IPS DF 6.9 (cell line): ENCODE results near the gene ILDR2.

Experiments used
- DNase-seq: peaks from one replicate; pipeline ENCODE4 v3.0.0-alpha.2; 2013; ENCODE audit warnings: low read depth, low spot score
- H3K27ac ChIP-seq: one replicate; pipeline ENCODE4 v1.5.1; 2013; ENCODE audit warnings: low read length, control low read depth
- H3K27me3 ChIP-seq: 2 replicates; pipeline ENCODE4 v1.6.1; 2013; ENCODE audit warnings: mild to moderate bottlenecking, low read length; ENCODE audit not compliant: control insufficient read depth, insufficient read depth
- H3K36me3 ChIP-seq: 2 replicates; pipeline ENCODE4 v1.6.1; 2013; ENCODE audit warnings: low read length; ENCODE audit not compliant: control insufficient read depth, insufficient read depth
- H3K4me1 ChIP-seq: 2 replicates; pipeline ENCODE4 v1.6.1; 2013; ENCODE audit warnings: low read length; ENCODE audit not compliant: control insufficient read depth, insufficient read depth
- H3K4me3 ChIP-seq: 2 replicates; pipeline ENCODE4 v1.5.1; 2013; ENCODE audit warnings: mild to moderate bottlenecking, low read length
- H3K9me3 ChIP-seq: 2 replicates; pipeline ENCODE4 v1.6.1; 2013; ENCODE audit warnings: low read length, inconsistent platforms; ENCODE audit not compliant: control insufficient read depth, insufficient read depth
- WGBS: extraction: QIAGEN DNeasy Blood & Tissue Kit; methylation state at CpG from one replicate; pipeline ENCODE4 v1.1.7; 2013; ENCODE audit warnings: mixed read lengths, missing lambda C conversion rate; ENCODE audit not compliant: insufficient read length, insufficient coverage; 5-methylcytosine and 5-hydroxymethylcytosine counted together

The ILDR2 gene

DNA sequence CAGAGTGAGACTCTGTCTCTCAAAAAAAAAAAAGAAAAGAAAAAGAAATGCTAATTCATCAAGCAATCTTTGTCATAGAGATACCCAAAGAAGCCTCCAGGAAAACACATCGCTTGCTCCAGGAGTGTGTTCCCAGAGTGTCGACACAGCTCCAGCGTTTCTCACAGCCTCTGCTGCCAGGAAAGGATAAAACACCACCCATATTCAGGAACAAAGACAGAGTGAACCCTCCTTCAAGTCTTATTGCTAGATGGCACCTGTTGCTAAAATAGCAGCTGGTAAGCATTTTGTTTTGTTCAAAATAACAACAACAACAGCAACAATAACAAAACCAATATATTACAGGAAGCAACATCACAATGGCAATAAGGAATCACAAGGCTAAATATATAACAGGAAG lies 3.1 kb downstream of the ILDR2 start:
- Histone ChIP-seq H3K4me1 (no peaks in the 10 kb centered on the region), H3K36me3 (no peaks in the 10 kb centered on the region), H3K9me3 (no peaks in the 10 kb centered on the region), H3K4me3 (no peak overlapping the region), H3K27me3 (peaks cover 34% of the 10 kb centered on the region), H3K27ac (no peak overlapping the region)
- DNase-seq: no peak
- no CpG with 5 or more reads among the region's 3 CpGs for WGBS

DNA sequence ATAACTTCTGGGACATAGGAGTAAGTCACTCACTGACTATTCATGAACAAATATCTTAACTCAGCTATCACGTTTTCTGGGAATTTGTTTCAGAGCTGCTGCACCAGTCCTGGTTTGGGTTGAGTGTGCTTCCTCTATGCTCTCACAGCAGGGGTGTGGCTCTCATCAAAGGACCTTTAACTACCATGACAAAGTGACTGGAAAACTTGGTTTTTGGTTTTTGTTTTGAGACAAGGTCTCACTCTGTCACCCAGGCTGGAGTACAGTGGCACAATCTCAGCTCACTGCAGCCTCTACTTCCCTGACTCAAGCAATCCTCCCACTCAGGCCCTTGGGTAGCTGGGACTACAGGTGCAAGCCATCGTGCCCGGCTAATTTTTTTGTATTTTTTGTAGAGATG lies 4.1 kb downstream of the ILDR2 start:
- Histone ChIP-seq H3K4me1 (no peaks in the 10 kb centered on the region), H3K27me3 (peaks cover 26% of the 10 kb centered on the region), H3K9me3 (no peaks in the 10 kb centered on the region), H3K27ac (no peak overlapping the region), H3K4me3 (no peak overlapping the region), H3K36me3 (no peaks in the 10 kb centered on the region)
- no peak for DNase-seq
- WGBS: no CpG with 5 or more reads among the region's 3 CpGs

DNA sequence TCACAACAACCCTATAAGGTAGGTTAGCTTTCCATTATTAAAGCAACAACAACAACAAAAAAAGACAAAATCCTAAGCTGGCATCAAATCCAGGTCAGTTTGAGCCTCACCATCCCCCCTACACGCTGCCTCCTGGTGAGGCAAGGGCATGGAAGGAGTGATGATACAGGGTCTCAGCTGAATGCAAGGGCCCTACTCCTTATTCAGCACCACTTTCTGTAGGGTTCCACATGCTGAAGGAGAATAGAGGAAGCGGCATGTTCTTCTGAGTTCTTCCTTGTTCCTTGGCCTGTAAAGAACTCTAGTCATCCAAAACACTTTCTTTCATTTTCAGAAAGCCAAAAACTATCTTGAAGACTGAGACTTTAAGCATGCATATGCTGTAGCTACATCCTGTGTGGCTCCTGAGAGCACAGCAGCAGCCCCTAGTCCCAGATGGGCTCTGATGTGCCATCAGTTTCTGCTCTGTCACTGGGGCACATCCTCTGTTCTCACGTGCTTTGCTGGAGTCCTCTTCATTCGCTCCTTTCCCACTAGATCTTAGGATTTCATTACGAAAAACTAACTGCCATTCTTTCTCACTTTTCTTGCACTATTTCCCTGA lies 6.2 kb downstream of the ILDR2 start:
- Histone ChIP-seq H3K27me3 (peaks cover 10% of the 10 kb centered on the region), H3K4me3 (no peak overlapping the region), H3K4me1 (no peaks in the 10 kb centered on the region), H3K27ac (no peak overlapping the region), H3K9me3 (no peaks in the 10 kb centered on the region), H3K36me3 (no peaks in the 10 kb centered on the region)
- DNase-seq: no peak
- no CpG with 5 or more reads among the region's 5 CpGs for WGBS

DNA sequence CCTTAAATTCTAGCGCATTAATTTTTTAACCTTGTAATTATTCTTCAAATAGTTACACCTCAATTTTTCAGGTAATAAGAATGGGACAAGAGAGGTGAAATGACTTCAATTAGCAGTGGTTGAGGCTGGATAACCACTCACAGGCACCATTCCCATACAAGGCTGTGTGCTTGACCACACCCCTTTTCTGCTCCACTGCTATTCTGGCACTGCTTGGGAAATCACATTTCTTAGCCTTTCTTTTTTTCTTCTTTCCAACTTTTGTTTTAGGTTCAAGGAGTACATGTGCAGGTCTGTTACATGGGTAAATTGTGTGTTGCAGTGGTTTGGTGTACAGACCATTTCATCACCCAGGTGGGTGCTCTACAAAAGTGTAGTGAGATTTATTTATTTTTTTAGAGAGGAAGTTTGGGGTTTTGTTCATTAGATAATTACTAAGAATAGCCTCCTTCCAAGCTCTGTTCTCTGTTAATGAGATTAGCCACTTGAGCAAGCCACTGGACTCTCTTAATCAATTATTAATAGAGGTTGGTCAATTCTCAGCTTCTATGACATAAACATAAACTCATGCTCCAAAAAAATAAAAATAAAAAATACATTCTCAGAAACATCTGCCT lies 14.4 kb downstream of the ILDR2 start:
- no peak overlapping the region for H3K4me3 ChIP-seq
- H3K27me3 ChIP-seq: no peaks in the 10 kb centered on the region
- DNase-seq: no peak
- H3K4me1 ChIP-seq: no peaks in the 10 kb centered on the region
- no CpG with 5 or more reads among the region's 1 CpG for WGBS
- H3K36me3 ChIP-seq: no peaks in the 10 kb centered on the region
- H3K27ac ChIP-seq: no peak overlapping the region
- no peaks in the 10 kb centered on the region for H3K9me3 ChIP-seq

DNA sequence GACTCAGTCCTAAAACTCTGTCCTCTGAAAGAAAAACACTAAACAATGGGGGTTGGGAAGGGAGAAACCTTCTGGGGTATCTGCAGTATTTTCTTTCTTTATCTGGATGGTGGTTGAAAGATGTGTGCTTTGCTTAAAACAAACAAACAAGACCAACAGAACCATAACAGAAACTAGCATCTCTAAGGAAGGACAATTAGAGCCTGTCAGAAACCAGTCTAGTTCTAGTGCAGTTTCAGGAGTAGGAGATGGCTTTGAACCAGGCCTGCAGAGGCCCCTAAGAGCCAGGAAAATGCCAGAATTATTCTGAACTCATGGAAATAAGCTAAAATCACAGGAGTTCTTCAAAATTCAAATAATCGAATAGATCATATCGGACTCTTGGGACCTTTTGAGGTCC lies 18.5 kb downstream of the ILDR2 start:
- Histone ChIP-seq H3K36me3 (no peaks in the 10 kb centered on the region), H3K4me1 (no peaks in the 10 kb centered on the region), H3K27ac (no peak overlapping the region), H3K27me3 (no peaks in the 10 kb centered on the region), H3K9me3 (no peaks in the 10 kb centered on the region), H3K4me3 (no peak overlapping the region)
- no CpG with 5 or more reads among the region's 2 CpGs for WGBS
- DNase-seq: no peak

DNA sequence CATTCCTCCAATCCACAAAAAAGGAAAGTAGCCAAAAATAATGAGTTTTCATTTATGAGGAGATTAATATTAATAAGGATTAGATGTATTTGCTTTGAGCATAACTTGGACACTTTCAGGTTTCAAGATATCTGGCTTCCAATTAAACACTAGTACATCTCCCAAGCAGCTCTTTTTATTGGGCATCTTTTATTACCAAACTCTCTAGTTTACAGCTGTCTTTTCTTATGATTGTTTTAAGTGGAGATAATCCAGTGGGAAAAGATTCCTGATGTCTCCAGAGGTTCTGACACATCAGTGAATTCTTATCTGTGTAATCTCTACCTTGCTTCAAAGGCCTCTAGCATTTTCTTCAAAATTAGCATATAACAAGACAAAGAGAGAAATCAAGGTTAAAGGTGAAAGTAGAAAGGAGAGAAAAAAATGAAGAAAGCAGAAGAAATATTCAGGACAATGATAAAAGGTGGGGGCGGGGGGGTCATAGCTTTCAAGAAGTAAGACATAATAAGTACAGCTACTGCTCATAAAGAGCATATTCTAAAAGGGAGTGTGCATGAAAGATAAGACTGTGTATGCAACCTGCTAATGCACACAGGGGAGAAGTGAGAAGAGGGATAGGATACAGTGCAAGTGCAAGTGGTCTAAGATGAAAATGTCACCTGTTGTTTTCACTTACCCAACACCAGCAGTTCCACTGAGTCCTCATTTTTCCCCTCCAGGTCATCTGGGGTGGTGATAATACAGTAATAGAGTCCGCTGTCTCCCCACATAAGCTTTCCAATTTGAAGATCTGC lies 19.1 kb downstream of the ILDR2 start:
- Histone ChIP-seq H3K9me3 (no peaks in the 10 kb centered on the region), H3K36me3 (no peaks in the 10 kb centered on the region), H3K27me3 (no peaks in the 10 kb centered on the region), H3K27ac (no peak overlapping the region), H3K4me3 (no peak overlapping the region), H3K4me1 (no peaks in the 10 kb centered on the region)
- no peak for DNase-seq
- WGBS: no CpG with 5 or more reads among the region's 2 CpGs

DNA sequence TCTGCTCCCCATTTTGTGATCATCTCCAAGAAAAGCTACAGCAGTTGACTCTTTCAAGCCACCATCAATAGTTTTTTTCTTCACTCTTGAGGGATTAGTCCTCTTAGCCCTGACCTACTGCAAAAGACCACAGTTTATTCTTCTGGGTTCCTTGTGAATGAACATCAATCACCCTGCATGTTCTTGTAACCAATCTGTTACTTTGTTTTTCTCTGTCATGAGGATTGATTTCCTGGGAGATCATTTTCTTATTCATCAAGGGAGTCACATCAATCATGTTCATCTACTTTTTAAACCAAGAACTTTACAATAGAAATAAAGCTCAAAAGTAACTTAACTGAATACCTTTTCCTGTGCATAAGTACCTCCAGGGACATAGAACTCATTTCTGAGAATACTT lies 21.8 kb downstream of the ILDR2 start:
- H3K9me3 ChIP-seq: no peaks in the 10 kb centered on the region
- H3K4me1 ChIP-seq: no peaks in the 10 kb centered on the region
- no peaks in the 10 kb centered on the region for H3K27me3 ChIP-seq
- no peaks in the 10 kb centered on the region for H3K36me3 ChIP-seq
- no peak for DNase-seq
- no peak overlapping the region for H3K27ac ChIP-seq
- H3K4me3 ChIP-seq: no peak overlapping the region

DNA sequence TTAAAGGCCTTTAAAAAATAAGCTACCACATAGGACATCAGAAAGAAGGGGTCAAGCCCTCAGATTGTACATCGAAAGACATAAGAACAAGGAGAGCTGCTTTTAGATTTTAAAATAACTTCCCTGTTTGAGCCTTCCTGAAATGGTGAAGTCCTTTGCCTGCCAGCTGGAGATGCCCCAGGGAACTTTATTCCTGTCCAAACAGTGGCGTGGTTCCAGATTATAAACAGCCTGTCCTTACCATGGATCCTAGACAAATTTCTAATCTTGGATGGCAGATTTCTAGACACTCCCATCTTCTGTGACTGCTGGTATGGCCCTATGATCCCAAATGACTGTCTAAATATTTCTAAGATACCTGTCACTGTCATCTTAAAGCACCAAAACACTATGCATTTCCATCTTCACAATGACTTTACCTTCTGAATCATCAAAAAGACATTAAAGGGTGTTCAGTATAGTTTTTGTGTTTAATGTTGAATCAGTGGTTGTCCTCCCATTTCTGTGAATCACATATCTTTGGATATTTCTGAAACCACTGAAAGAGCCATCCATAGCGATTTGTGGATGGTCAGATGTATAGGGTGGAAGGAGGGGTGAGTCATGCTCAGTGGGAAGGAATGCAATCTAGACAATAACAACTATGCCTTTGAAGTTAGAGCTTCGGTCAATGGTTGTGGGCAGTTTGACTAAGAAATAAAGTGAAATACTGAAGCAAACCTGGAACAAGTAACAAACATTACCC lies 23.2 kb downstream of the ILDR2 start:
- no peak for DNase-seq
- H3K36me3 ChIP-seq: no peaks in the 10 kb centered on the region
- H3K4me3 ChIP-seq: no peak overlapping the region
- H3K27me3 ChIP-seq: peaks cover 8% of the 10 kb centered on the region; the same call in 1 of the 2 replicates
- no peak overlapping the region for H3K27ac ChIP-seq
- no peaks in the 10 kb centered on the region for H3K9me3 ChIP-seq
- H3K4me1 ChIP-seq: no peaks in the 10 kb centered on the region
- WGBS: no CpG with 5 or more reads among the region's 4 CpGs

DNA sequence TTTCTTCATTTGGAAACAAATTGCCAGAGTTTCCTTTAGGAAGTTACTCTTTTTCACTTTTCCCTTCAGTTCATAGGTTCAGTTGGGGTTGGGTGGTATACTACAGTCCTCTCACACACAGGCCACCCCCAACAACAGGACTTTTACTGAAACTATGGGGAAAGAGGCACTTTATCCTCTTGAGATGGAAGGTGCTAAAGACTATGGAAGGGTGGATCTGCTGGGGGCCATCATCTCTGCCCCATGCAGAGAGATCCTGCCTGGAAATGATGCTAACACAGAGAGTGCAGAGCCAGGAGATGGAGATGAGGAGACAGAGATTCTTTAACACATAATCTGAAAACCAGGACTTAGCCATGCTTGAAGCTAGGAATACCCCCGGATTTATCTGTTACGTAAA lies 24.3 kb downstream of the ILDR2 start:
- no CpG with 5 or more reads among the region's 2 CpGs for WGBS
- no peak for DNase-seq
- H3K4me1 ChIP-seq: no peaks in the 10 kb centered on the region
- H3K4me3 ChIP-seq: no peak overlapping the region
- H3K36me3 ChIP-seq: no peaks in the 10 kb centered on the region
- H3K27me3 ChIP-seq: peaks cover 10% of the 10 kb centered on the region; the same call in 1 of the 2 replicates
- no peak overlapping the region for H3K27ac ChIP-seq
- no peaks in the 10 kb centered on the region for H3K9me3 ChIP-seq

DNA sequence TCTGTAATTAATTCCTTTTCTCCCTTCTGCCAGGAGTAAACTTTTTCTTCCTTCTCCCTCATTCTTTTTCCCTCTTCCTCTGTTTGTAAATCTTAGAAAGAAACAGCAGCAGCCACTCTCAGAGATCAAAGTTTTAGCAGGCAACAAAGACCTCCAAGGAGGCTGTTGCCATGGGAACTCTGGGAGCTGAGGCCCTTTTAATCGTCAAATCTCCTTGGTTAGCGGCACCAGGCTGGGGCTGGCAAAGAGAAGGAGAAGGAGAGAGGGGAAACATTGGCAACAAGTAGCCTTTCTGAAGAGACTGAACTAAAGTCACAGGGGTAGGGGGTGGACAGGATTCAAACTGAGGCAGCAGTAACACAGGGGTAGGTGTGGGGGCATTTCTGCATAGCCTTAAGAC lies 25.2 kb downstream of the ILDR2 start:
- no peak for DNase-seq
- Histone ChIP-seq H3K27me3 (peaks cover 10% of the 10 kb centered on the region; the same call in 1 of the 2 replicates), H3K4me1 (no peaks in the 10 kb centered on the region)

More for the DNA sequence above, 25.2 kb downstream of the ILDR2 start:
- Histone ChIP-seq H3K9me3 (no peaks in the 10 kb centered on the region), H3K4me3 (no peak overlapping the region), H3K27ac (no peak overlapping the region), H3K36me3 (no peaks in the 10 kb centered on the region)
- no CpG with 5 or more reads among the region's 2 CpGs for WGBS
